ENCODE results near the gene DTX1. TPM values are rescaled to one million over a fixed set of nuclear protein-coding genes. Genes with fewer than 3 reads are reported as not detected.

Gene DTX1
- total and polyA plus RNA-seq, 2 of the 8 experiments (the other 6 are each of a cell fraction or from before 2014, with no cell fraction given): 4.7 to 6.9 TPM

- H2BK5ac ChIP-seq (ENCODE audit: low read depth, low read length): no peak overlapping the region; the same call in 1 of the 2 replicates
- H3K56ac ChIP-seq (replicated peaks; ENCODE audit: insufficient read length, low read depth, low read length): no peak overlapping the region
- H4K8ac ChIP-seq (ENCODE audit: extremely low read depth, insufficient read depth, low read length): no peak overlapping the region
- no peaks in the 10 kb centered on the region for H3K79me2 ChIP-seq (ENCODE audit: control insufficient read depth in 1 of 2, insufficient read depth in 2 of 2, low read length in 2 of 2)
- no peak overlapping the region for H2BK20ac ChIP-seq (ENCODE audit: low read length)
- H3K23me2 ChIP-seq (ENCODE audit: low read depth, low read length): peaks cover 9% of the 10 kb centered on the region; the same call in 1 of the 2 replicates
- H3K4ac ChIP-seq (replicated peaks; ENCODE audit: insufficient read length, low read depth, low read length): no peak overlapping the region
- H3K4me2 ChIP-seq (ENCODE audit: insufficient read depth in 1 of 2, low read depth in 2 of 2, low read length in 2 of 2): no peak overlapping the region
- no peak overlapping the region; the same call in 1 of the 2 replicates for H2BK12ac ChIP-seq (ENCODE audit: low read depth, low read length)
- H4K5ac ChIP-seq (ENCODE audit: insufficient read length, low read depth, low read length): peak overlapping the region; percentile 20
- DNase-seq (ENCODE audit: low read depth in 1 of 2, low spot score in 2 of 2) (peak in 1 of 2 experiments; percentile 78), FAIRE-seq (no peak)
- WGBS, 2 experiments (ENCODE audit: extremely low coverage in 1 of 2, insufficient coverage in 1 of 2, insufficient read length in 1 of 2, insufficient replicate concordance in 2 of 2, low coverage in 1 of 2, low lambda C conversion rate in 2 of 2, missing lambda C conversion rate in 1 of 2): 52% methylated on average over 13 of the region's 18 CpGs; no CpG with 5 or more reads in 1 of the 2 experiments
- CTCF ChIA-PET (ENCODE audit: partially characterized antibody): interaction anchor here (0.6 to 7.5 kb wide), 19 partner anchors 9 to 138 kb away, joined by 3 to 67 read pairs (median 4); partner anchors contain the start of gene CFAP73
- H3K9me3 ChIP-seq (ENCODE audit: insufficient read depth in 2 of 2, low read depth in 1 of 2, low read length in 1 of 2): no peaks in the 10 kb centered on the region
- H3K23ac ChIP-seq (ENCODE audit: insufficient read length): no peak overlapping the region
- H3K36me3 ChIP-seq (ENCODE audit: control insufficient read depth in 2 of 4, insufficient read depth in 4 of 4, low read length in 3 of 4): no peaks in the 10 kb centered on the region
- H2AK5ac ChIP-seq (ENCODE audit: low read depth, low read length): peak overlapping the region; percentile 56; the same call in 1 of the 2 replicates
- peaks cover 0 to 10% (median 8%) of the 10 kb centered on the region in 4 experiments; a peak in 5 of 7 replicates for H3K4me1 ChIP-seq (replicated peaks in 1 of 4; ENCODE audit: control insufficient read depth in 3 of 4, insufficient read depth in 4 of 4, low read length in 3 of 4)
- no peak overlapping the region for H2AFZ ChIP-seq (ENCODE audit: low read length)
- peaks cover 0 to 7% of the 10 kb centered on the region in 2 experiments for H4K20me1 ChIP-seq (replicated peaks in 1 of 2; ENCODE audit: control insufficient read depth in 1 of 2, insufficient read depth in 2 of 2, low read length in 2 of 2)
- no peaks in the 10 kb centered on the region for H3K79me1 ChIP-seq (ENCODE audit: low read depth, low read length)
- H2BK15ac ChIP-seq (ENCODE audit: low read length): 0 out of 2 replicates have a peak overlapping the region, but pooled peaks have one; percentile 16
- no peak overlapping the region for H2BK120ac ChIP-seq (replicated peaks; ENCODE audit: low read depth, low read length)
- no peak overlapping the region for H3K4me3 ChIP-seq (ENCODE audit: extremely low read depth in 1 of 4, insufficient read depth in 2 of 4, low read depth in 3 of 4, low read length in 4 of 4)
- H3K18ac ChIP-seq (ENCODE audit: extremely low read depth, low read length): no peak overlapping the region; the same call in 1 of the 2 replicates
- H3K27me3 ChIP-seq (replicated peaks in 1 of 4; ENCODE audit: control insufficient read depth in 3 of 4, extremely low read depth in 1 of 4, insufficient read depth in 3 of 4, low read length in 3 of 4): peaks cover 1 to 13% (median 6%) of the 10 kb centered on the region in 4 experiments; a peak in 6 of 7 replicates
- no peak overlapping the region for H3K14ac ChIP-seq (ENCODE audit: insufficient read length)
- no peak overlapping the region for H3K27ac ChIP-seq (ENCODE audit: low read depth, low read length)
- no peak overlapping the region for H4K91ac ChIP-seq (replicated peaks; ENCODE audit: insufficient read length, low read length)
- POLR2A ChIA-PET (ENCODE audit: partially characterized antibody): interaction anchor here (0.8 to 5.9 kb wide), 3 partner anchors 10 to 47 kb away, joined by 3 to 35 read pairs (median 13); no protein-coding TSS in a partner anchor
- no peak overlapping the region for H3K9ac ChIP-seq (replicated peaks in 1 of 4; ENCODE audit: extremely low read depth in 1 of 4, low read depth in 3 of 4, low read length in 3 of 4)
- TF ChIP-seq CBX8 (IDR thresholded peaks at IDR 0.05; ENCODE audit: borderline replicate concordance, low read depth, low read length) (no peak), SP4 (IDR thresholded peaks at IDR 0.05; ENCODE audit: low read length) (no peak), BRCA1 (IDR thresholded peaks at IDR 0.05; ENCODE audit: low read depth, low read length) (no peak), ATF3 (IDR thresholded peaks at IDR 0.05; ENCODE audit: insufficient read depth, low read depth, low read length) (no peak)
These were observed 74.1 kb downstream of the DTX1 start for GRCh38 chr12:113130457-113131135.
